ENCODE data around the gene C21orf58.

The C21orf58 gene

GRCh38 chr21:46352913-46353312 lies 29.2 kb upstream of the C21orf58 start:
- DNase-seq (ENCODE audit: low spot score) = no peak

- no peak for DNase-seq (ENCODE audit: low spot score)
Measured at GRCh38 chr21:46352164-46352515, 28.5 kb upstream of the C21orf58 start.

GRCh38 chr21:46351476-46352163 lies 27.9 kb upstream of the C21orf58 start:
- no peak for DNase-seq (ENCODE audit: low spot score)

DNA sequence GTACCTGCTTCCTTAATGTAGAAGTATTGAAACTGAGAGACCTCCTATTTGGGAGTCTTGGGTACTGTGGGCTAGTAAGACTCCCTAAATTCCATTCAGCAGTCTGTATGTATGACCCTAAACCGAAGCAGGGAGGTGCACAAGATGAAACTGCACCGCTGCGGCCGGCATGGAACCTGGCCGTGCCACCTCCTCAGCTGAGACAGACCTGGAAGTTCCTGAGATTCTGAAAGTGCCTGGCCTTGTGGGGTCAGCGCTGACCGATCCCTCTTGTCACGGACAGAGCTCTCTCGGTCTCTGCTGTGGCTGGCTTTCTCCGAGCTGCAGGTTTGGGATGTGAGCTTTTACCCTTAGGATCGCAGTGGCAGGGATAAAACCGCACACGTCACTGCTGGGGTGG lies 27.3 kb upstream of the C21orf58 start:
- no peak for DNase-seq (ENCODE audit: low spot score)

GRCh38 chr21:46350571-46350970 lies 26.9 kb upstream of the C21orf58 start:
- DNase-seq (ENCODE audit: low spot score) = no peak

DNA sequence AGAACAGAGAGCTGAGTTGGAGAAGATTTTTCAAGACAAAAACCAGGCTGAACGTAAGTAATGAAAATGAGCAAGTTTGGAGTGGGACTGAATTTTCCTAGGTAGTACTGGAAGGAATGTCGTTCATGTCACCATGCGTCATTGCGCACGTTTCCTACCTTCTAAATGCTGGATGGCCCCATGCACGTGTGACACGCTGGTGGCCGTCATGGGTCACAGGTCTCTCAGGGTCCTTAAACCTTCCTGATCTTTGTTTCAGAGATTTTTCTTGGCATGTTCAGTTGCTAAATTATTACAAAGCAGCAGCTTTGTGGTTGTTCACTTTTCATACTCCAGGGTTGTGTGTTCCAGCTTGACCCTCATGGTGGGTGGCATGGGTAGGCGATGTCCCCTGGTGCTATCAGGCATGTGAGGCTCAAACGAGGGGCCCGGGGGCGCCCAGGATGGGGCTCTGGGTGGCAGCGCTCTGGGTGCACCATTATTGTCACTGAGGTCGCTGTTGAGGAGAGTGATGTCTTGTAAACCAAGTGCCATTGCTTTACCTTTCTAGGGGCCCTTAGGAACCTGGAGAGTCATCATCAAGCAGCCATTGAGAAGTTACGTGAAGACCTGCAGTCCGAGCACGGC lies 25.6 kb upstream of the C21orf58 start:
- DNase-seq (ENCODE audit: low spot score) = no peak

GRCh38 chr21:46347791-46348381 lies 24.2 kb upstream of the C21orf58 start:
- DNase-seq (ENCODE audit: low spot score) = no peak

DNA sequence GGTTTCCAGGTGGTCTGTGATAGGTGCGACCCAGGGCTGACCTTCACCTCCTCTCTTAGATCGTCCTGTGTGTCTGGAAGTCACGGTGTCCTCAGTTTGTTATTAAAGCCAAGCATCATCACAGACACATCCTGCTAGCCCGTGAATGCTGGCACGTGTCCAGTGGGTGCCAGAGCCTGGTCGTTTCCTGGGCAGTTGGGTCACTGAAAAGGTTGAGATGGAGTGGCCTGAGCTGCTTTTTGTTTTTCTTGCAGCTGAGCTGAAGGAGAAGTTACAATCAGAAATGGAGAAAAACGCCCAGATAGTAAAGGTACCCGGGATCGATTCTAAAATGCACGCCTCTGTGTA lies 23.5 kb upstream of the C21orf58 start:
- no peak for DNase-seq (ENCODE audit: low spot score)

DNA sequence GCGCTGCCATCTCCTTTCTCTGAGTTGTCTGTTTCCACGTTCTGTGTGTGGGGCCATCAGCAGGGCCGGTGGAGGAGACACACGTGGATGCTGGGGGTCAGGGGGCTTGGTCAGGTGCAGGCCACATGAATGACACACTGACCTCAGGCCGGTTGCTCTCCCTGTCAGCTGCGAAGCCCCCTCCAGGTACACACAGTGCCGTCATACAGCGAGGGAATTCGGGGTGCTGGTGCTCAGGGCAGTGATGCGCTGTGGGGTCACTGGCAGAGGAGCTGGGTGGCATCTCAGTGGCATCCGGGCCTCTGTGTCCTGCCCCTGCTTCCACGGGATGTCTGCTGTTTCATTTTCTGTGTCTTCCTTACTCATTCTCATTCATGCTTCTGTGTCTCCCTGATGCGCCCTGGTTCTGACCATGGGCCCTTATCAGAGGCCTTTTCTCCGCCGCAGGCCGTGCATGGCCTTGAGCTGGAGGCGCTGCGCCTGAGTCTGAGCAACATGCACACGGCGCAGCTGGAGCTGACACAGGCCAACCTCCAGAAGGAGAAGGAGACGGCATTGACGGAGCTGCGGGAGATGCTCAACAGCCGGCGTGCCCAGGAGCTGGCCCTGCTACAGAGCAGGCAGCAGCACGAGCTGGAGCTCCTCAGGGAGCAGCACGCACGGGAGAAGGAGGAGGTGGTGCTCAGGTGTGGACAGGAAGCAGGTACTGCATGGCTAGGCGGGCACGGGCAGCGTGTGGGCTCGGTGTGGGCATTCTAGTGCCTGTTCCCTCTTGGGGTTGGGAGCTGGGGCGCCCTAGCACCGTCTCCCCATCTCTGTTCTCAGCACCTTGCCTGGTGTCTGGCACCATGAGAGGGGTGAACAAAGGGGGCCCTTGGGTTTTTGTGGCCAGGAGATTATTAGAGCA lies 22.9 kb upstream of the C21orf58 start:
- no peak for DNase-seq (ENCODE audit: low spot score)

DNA sequence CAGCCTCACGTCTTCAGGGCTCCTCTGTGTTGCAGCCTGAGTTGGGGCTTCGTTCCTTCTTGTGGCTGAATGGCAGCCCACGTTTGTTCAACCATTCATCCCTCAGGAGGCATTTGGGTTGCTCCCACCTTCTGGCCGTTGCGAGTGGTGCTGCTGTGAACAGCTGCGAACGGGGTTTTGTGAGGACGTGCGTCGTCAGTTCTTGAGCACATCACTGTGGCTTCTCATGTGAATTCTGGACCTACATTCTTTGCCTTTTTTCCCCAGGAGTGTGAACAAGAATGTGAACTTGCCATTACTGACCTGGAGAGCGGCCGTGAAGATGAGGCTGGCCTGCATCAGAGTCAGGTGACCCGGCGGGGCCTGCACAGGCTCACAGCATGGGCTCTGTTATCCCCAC lies 22.2 kb upstream of the C21orf58 start:
- DNase-seq (ENCODE audit: low spot score) = no peak

DNA sequence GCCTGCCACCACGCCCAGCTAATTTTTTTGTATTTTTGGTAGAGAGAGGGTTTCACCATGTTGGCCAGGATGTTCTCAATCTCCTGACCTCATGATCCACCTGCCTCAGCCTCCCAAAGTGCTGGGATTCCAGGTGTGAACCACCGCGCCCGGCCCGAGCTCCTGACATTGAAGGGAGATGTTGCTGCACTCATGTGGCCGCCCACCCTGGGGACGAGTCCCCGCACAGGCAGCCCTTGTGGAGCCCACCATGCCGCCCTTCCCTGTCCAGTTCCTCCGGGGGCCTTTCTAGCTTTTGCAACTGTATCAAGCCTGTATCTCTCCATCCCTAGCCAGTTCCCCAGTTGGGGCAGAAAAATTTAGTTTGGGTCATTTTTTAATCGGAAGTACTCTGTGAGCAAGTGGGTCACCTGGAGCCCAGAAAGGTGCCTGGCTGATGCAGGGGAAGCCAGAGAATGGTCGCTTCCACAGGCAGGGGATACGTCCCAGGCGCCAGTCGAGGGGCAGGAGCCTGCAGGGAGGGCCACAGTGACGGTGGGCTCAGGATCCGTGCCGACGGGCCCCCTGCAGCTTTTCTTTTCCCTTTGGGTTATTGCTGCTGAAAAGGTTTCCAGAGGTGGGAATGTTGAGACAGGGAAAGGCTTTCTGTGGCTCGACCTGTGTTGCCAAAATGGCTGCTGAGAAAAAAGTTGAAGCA lies 20.7 kb upstream of the C21orf58 start:
- DNase-seq (ENCODE audit: low spot score) = no peak

- no peak for DNase-seq (ENCODE audit: low spot score)
Measured at GRCh38 chr21:46340998-46341397, 17.3 kb upstream of the C21orf58 start.

GRCh38 chr21:46336603-46337002 lies 12.9 kb upstream of the C21orf58 start:
- no peak for DNase-seq (ENCODE audit: low spot score)

- DNase-seq (ENCODE audit: low spot score) = no peak
Measured at GRCh38 chr21:46334351-46335140, 10.9 kb upstream of the C21orf58 start.

DNA sequence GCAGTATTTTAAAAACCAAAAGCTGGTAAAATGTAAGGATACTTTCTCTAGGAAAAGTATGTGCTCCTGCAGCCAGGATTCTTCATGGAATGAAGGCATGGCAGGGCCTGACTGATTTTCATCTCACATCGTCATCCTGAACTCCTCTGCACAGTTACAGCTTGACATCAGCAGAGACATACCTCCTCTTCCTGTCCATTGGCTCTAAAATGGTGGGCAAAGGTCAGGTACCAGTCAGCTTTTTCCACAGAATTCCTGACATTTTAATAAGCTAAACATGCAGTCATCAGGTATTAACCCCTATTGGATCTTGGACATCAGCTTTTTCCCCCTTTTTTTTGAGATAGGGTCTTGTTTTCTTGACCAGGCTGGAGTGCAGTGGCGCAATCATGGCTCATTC lies 6.1 kb upstream of the C21orf58 start:
- peak; percentile 6 for DNase-seq (ENCODE audit: low spot score)

DNA sequence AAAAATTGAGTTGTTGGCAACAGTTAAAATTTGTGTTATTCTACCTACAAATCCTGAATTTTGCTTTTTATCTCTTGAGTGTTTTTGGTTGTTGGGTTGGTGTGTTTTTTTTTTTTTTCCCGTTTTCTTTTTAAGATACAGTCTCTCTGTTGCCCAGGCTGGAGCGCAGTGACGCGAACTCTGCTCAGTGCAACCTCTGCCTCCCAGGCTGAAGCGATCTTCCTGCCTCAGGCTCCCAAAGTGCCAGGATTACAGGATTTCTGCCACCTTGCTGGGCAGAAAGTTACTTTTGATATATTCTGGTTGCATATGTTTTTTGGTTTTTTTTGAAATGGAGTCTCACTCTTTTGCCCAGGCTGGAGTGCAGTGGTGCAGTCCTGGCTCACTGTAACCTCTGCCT lies 4.5 kb upstream of the C21orf58 start:
- no peak for DNase-seq (ENCODE audit: low spot score)

GRCh38 chr21:46327711-46328110 lies 4.0 kb upstream of the C21orf58 start:
- no peak for DNase-seq (ENCODE audit: low spot score)

DNA sequence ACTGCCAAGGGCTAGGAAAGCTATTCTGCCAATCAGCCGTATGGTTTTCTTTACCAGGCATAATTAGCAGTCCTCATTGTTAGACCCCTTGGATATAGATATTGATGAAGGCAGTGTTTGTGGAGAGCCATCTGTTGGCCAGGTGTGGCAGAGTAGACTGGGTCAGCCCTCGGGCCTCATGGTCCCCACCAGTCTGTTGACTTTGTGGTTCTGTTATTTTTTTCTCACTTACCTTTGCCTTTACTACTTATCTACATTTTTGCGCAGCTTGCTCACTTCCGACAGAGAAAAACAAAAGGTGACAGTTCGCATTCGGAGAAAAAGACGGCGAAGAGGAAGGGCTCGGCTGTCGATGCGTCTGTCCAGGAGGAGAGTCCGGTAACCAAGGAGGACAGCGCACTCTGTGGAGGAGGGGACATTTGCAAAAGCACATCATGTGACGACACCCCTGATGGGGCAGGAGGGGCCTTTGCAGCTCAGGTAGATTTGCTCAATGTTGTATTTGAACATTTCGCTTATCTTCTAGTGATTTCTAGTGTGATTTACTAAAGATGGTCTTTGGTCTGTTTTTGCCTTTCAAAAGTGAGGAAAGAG lies 2.5 kb upstream of the C21orf58 start:
- DNase-seq (ENCODE audit: low spot score) = no peak

DNA sequence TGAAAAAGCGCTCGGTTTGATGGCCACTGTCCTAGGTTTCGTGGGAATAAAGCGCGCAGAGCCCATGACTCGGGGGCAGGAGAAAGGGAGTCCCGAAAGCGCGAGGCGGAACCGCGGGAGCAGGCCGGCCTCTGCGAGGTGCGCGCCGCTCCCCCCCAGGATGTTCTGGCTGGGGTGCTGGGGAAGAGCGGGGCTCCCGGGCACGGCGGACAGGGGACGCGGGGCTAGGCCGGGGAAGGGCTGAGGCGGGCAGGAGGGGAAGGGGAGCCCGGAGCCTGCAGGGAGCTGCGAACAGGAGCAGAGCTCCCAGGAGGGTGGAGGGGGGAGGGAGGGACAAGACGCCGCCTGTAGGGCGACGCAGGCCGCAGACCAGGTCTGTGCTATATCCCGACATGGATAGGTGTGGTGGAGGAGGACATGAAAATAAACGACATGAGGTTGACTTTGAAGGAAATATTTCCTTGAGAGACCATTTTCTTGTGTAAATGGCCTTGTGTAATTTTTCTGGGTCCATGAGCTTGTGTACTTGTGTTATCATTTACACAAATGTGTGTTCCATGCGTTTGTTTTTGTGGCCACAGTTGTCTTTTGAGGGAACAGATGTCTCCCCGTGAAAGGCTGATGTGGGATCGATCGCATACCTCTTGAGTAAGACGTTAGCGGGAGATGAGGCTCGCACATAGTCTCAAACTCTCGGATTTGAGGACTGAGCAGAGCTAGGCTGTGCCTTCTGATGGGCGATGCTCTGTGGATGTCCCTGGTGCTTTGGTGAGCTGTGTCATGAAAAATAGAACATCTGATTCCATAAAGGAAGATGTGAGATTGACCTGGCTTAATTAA lies 1.6 kb upstream of the C21orf58 start:
- peak; percentile 55 for DNase-seq (ENCODE audit: low spot score)
